ENCODE measurements around the gene SERPINB11. TPM values are rescaled to one million over a fixed set of nuclear protein-coding genes. Genes with fewer than 3 reads are reported as not detected.

SERPINB11 gene
- total RNA-seq = not detected in 2 replicates

GRCh38 chr18:63702660-63703059 is at the start of gene SERPINB11:
Gene SERPINB11, plus strand, starts transcription at chr18:63702960. Its CDS starts 7,234 bp downstream, at chr18:63710194.

GRCh38 chr18:63661750-63662149 is 41.0 kb upstream of the SERPINB11 start, which contains the start of gene SERPINB3:
Gene SERPINB3, minus strand, starts transcription at chr18:63661893. Its CDS starts 677 bp downstream, at chr18:63661216.

Other genes starting within 250 kb of the SERPINB11 start
- gene SERPINB5, start 226.0 kb upstream of the SERPINB11 start, total RNA-seq = not detected in 2 replicates
- gene SERPINB12, start 160.6 kb upstream of the SERPINB11 start, total RNA-seq = not detected in 2 replicates
- not detected in 2 replicates for gene SERPINB13, start 115.6 kb upstream of the SERPINB11 start, total RNA-seq
- not detected in 2 replicates for gene SERPINB4, start 58.7 kb upstream of the SERPINB11 start, total RNA-seq
- gene SERPINB3, start 41.1 kb upstream of the SERPINB11 start, total RNA-seq = not detected in 2 replicates
- gene SERPINB7, start 72.5 kb downstream of the SERPINB11 start, total RNA-seq = 0.11 TPM in 1 of 2 replicates, not detected in the other
- 0.22 TPM in 1 of 2 replicates, not detected in the other for gene SERPINB2, start 184.7 kb downstream of the SERPINB11 start, total RNA-seq
- gene SERPINB10, start 205.0 kb downstream of the SERPINB11 start, total RNA-seq = not detected in 2 replicates
- gene HMSD, start 246.3 kb downstream of the SERPINB11 start, total RNA-seq = 0.11 TPM in 1 of 2 replicates, not detected in the other

Measured in articular chondrocyte of knee joint (primary cell).